ENCODE results near the gene SPSB3.
A peak's percentile ranks its signal among the peaks of the same experiment; 100 is the strongest.

Gene SPSB3

GRCh38 chr16:1788708-1789100, 6.3 kb upstream of the SPSB3 start:
- H3K4me3 Mint-ChIP-seq = no peak overlapping the region
- no peaks in the 10 kb centered on the region for H3K27me3 Mint-ChIP-seq (ENCODE audit: low read depth)
- no peak overlapping the region for H3K27ac Mint-ChIP-seq
- H3K9me3 Mint-ChIP-seq = no peaks in the 10 kb centered on the region
- H3K4me1 Mint-ChIP-seq (ENCODE audit: low read depth) = no peaks in the 10 kb centered on the region
- H3K36me3 Mint-ChIP-seq (ENCODE audit: low read depth) = peaks cover 7% of the 10 kb centered on the region
- DNase-seq (ENCODE audit: low spot score) = no peak

DNA sequence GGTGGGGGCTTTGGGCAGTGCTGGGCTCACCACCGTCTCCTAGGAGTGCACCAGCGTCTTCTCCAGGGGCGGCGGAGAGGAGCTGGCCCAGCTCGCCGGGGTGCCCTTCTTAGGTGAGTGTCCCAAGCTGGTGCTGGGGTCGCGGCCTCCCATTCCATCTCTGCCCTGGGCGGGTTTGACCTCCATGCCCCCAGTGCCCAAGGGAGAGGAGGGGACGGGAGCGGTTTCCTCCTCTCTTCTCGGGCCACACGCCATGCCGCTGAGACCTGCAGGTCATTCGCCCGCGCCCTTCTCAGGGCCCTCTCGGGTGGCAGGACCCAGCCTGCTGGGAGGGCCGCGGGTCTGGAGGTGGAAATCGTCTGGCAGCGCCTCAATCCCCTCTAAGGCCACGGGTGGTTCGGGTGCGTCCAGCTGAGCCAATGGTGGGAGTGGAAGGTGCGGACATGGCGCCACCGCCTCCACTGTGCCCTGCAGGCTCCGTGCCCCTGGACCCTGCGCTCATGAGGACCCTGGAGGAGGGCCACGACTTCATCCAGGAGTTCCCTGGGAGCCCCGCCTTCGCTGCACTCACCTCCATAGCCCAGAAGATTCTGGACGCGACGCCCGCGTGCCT, 5.8 kb upstream of the SPSB3 start:
- H3K4me1 Mint-ChIP-seq (ENCODE audit: low read depth) = no peaks in the 10 kb centered on the region

GRCh38 chr16:1787322-1788094, 5.1 kb upstream of the SPSB3 start:
- no peak overlapping the region for H3K4me3 Mint-ChIP-seq
- no peaks in the 10 kb centered on the region for H3K9me3 Mint-ChIP-seq
- H3K27ac Mint-ChIP-seq = no peak overlapping the region
- no peaks in the 10 kb centered on the region for H3K4me1 Mint-ChIP-seq (ENCODE audit: low read depth)
- DNase-seq (ENCODE audit: low spot score) = no peak
- peaks cover 10% of the 10 kb centered on the region for H3K36me3 Mint-ChIP-seq (ENCODE audit: low read depth)
- no peaks in the 10 kb centered on the region for H3K27me3 Mint-ChIP-seq (ENCODE audit: low read depth)

More for the DNA sequence above, 5.8 kb upstream of the SPSB3 start:
- Mint-ChIP-seq H3K36me3 (ENCODE audit: low read depth) (peaks cover 10% of the 10 kb centered on the region), H3K4me3 (no peak overlapping the region), H3K27me3 (ENCODE audit: low read depth) (no peaks in the 10 kb centered on the region), H3K9me3 (no peaks in the 10 kb centered on the region), H3K27ac (no peak overlapping the region)
- peak; percentile 3 for DNase-seq (ENCODE audit: low spot score)

- H3K4me1 Mint-ChIP-seq (ENCODE audit: low read depth) = no peaks in the 10 kb centered on the region
- H3K36me3 Mint-ChIP-seq (ENCODE audit: low read depth) = peaks cover 10% of the 10 kb centered on the region
- H3K9me3 Mint-ChIP-seq = no peaks in the 10 kb centered on the region
- H3K4me3 Mint-ChIP-seq = no peak overlapping the region
- no peaks in the 10 kb centered on the region for H3K27me3 Mint-ChIP-seq (ENCODE audit: low read depth)
- DNase-seq (ENCODE audit: low spot score) = no peak
- no peak overlapping the region for H3K27ac Mint-ChIP-seq
Observed at GRCh38 chr16:1787056-1787321, 4.6 kb upstream of the SPSB3 start.

- no peak overlapping the region for H3K27ac Mint-ChIP-seq
- peaks cover 10% of the 10 kb centered on the region for H3K36me3 Mint-ChIP-seq (ENCODE audit: low read depth)
- H3K9me3 Mint-ChIP-seq = no peaks in the 10 kb centered on the region
- H3K4me3 Mint-ChIP-seq = no peak overlapping the region
- peaks cover 2% of the 10 kb centered on the region for H3K4me1 Mint-ChIP-seq (ENCODE audit: low read depth)
- no peak for DNase-seq (ENCODE audit: low spot score)
- H3K27me3 Mint-ChIP-seq (ENCODE audit: low read depth) = no peaks in the 10 kb centered on the region
Observed at GRCh38 chr16:1786242-1787055, 4.1 kb upstream of the SPSB3 start.

DNA sequence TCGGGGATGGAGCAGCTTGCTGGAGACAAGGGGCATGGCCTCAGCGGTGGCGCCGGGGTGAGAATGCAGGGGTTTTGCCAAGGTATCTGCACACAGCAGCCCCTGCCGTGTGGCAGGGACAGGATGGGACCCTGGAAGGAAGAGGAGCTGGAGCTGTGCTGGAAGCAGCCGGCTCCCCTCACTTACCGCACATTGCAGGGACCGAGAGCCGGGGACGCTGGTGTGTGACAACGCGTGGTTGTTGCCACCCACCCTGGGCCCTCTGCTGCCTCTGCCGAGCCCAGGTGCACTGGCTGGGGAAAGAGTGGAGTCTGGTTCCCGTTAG, 3.4 kb upstream of the SPSB3 start:
- Mint-ChIP-seq H3K27me3 (ENCODE audit: low read depth) (no peaks in the 10 kb centered on the region), H3K4me1 (ENCODE audit: low read depth) (peaks cover 4% of the 10 kb centered on the region), H3K9me3 (no peaks in the 10 kb centered on the region), H3K4me3 (no peak overlapping the region), H3K36me3 (ENCODE audit: low read depth) (peaks cover 10% of the 10 kb centered on the region), H3K27ac (no peak overlapping the region)
- no peak for DNase-seq (ENCODE audit: low spot score)

DNA sequence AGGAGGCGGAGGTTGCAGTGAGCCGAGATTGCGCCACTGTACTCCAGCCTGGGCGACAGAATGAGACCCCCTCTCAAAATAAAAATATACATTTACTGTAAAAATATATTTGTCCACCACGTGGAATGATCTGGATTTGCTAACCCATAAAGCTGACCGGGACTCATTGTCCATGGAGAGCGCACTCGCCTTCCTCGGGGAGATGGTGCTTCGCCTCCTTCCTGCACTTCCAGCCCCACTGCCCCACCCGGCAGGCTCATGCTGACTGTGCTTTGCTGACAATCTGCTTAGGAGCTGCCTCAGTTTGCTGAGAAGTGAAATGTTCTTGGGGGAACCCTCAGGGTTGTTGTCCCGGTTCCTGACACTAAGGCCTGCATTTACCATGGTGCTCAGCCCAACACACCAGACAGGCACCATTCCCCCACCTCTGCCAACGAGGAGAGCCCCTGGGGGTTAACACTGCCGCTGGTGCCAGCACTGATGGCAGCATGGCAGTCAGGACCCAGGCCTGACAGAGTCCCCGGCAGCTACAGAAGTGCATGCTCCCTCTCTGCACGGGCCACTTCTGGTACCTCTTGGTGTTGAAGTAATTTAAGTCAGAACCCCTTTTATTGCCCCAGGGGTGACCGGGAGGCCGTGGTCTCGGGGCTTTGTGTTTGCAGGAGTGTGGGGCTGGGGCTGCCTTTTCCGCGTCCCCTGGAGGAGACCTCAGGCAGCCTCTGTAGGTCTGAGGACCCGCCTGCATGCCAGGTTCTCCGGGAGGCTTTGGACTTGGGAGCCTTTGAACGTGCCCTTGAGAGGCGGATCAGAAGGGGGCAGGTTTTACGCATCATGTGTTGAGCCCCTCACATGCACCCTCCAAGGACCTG, 2.8 kb upstream of the SPSB3 start:
- peak overlapping the region; percentile 55 for H3K27ac Mint-ChIP-seq

DNA sequence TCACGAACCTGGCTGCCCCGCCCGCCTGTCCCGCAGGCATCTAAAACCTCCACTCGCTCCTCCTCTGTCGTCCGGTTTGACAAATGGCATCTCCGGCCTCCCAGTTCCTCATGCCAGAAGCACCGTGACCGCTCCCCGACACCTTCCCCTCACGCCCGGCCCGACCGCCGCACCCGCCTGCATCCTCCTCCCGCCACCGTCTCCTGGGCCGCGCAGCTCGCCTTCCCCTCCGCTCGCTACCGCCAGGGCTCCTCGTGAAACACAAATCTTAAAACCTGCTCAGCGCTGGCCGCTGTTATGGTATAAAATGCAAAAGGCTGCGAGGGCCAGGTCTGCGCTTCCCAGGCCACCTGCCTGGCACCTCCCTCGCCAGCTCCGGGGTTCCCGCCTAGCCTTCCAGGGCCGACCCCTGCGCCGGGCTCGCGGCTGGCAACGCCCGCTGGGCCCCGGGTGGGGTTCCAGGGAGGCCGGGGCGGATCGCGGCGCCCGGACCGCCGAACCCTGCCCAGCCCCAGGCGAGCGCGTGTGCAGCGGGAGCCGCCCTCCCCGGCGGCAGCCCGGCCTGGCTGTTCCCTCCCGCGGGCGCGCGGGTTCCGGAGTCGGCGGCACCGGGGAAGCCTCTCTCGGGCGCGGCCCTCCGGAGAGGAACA, 488 bp downstream of the SPSB3 start:
- peak overlapping the region; percentile 85 for H3K4me3 Mint-ChIP-seq
- peaks cover 4% of the 10 kb centered on the region for H3K4me1 Mint-ChIP-seq (ENCODE audit: low read depth)
- H3K27me3 Mint-ChIP-seq (ENCODE audit: low read depth) = no peaks in the 10 kb centered on the region
- H3K36me3 Mint-ChIP-seq (ENCODE audit: low read depth) = peaks cover 7% of the 10 kb centered on the region
- peak overlapping the region; percentile 79 for H3K27ac Mint-ChIP-seq
- H3K9me3 Mint-ChIP-seq = no peaks in the 10 kb centered on the region
- DNase-seq (ENCODE audit: low spot score) = no peak

More for the DNA sequence above, 2.8 kb upstream of the SPSB3 start:
- no peaks in the 10 kb centered on the region for H3K27me3 Mint-ChIP-seq (ENCODE audit: low read depth)
- H3K9me3 Mint-ChIP-seq = no peaks in the 10 kb centered on the region
- peak overlapping the region; percentile 50 for H3K4me3 Mint-ChIP-seq
- peaks cover 9% of the 10 kb centered on the region for H3K36me3 Mint-ChIP-seq (ENCODE audit: low read depth)
- peaks cover 4% of the 10 kb centered on the region for H3K4me1 Mint-ChIP-seq (ENCODE audit: low read depth)
- no peak for DNase-seq (ENCODE audit: low spot score)

- H3K27me3 Mint-ChIP-seq (ENCODE audit: low read depth) = no peaks in the 10 kb centered on the region
- peak overlapping the region; percentile 79 for H3K27ac Mint-ChIP-seq
- H3K4me1 Mint-ChIP-seq (ENCODE audit: low read depth) = peaks cover 4% of the 10 kb centered on the region
- peaks cover 7% of the 10 kb centered on the region for H3K36me3 Mint-ChIP-seq (ENCODE audit: low read depth)
- DNase-seq (ENCODE audit: low spot score) = no peak
- peak overlapping the region; percentile 85 for H3K4me3 Mint-ChIP-seq
- no peaks in the 10 kb centered on the region for H3K9me3 Mint-ChIP-seq
Observed at GRCh38 chr16:1781254-1781653, 1.1 kb downstream of the SPSB3 start.

DNA sequence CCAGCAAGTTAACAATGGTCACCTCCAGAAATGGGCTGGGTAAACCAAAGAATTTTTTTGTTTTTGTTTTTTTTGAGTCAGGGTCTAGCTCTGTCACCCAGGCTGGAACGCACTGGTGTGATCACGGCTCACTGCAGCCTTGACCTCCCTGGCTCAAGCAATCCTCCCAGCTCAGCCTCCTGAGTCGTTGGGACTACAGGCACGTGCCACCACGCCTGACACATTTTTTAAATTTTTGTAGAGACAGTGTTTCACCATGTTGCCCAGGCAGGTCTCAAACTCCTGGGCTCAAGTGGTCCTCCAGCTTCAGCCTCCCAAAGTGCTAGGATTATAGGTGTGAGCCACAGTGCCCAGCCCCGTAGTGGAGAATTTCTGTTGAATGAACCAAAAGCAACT, 1.7 kb downstream of the SPSB3 start:
- Mint-ChIP-seq H3K27me3 (ENCODE audit: low read depth) (no peaks in the 10 kb centered on the region), H3K27ac (no peak overlapping the region), H3K4me1 (ENCODE audit: low read depth) (peaks cover 4% of the 10 kb centered on the region), H3K4me3 (peak overlapping the region; percentile 85), H3K36me3 (ENCODE audit: low read depth) (peaks cover 7% of the 10 kb centered on the region), H3K9me3 (no peaks in the 10 kb centered on the region)
- DNase-seq (ENCODE audit: low spot score) = no peak

DNA sequence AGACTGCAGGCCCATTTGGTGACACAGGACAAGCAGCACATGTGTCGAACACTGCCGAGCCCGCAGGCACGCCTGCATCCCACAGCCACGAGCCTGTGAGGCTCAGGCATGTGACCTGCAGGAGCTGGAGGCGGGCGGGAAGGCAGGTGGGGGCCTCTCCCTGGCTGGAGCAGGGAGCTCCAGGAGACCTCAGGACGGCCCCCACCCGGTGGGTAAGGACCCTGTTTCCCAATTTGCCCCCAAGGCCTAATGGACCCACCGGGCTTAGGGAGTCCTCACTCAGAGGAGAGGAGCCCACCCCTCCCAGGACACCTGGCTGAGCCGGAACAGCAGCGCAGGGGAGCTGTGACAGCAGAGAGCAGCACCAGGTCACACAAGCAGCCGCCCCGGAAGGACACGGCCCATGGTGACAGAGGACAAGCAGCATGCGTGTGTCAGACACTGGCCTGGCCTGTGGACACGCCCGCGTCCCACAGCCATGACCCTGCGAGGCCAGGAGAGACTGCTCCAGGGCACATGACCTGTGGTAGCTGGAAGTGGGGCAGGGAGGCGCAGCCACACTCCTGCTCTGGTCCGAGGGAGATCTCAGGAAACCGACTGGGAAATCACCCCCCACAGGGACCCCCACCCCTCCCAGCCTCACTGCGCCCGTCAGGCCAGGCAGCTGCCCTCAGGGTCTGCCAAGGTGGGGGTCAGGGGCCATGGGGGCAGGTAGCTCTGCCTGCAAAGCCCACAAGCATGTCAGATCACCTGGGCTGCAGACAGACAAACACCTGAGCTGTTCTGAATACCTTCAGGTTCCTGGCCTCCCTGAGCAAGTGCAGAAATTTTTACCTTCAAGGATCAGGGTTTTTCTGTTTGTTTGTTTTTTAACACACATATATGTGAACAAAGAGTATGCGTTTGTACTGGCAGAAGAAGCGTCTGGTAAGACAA, 2.4 kb downstream of the SPSB3 start:
- peak overlapping the region; percentile 85 for H3K4me3 Mint-ChIP-seq
- no peak overlapping the region for H3K27ac Mint-ChIP-seq
- peaks cover 4% of the 10 kb centered on the region for H3K4me1 Mint-ChIP-seq (ENCODE audit: low read depth)
- H3K27me3 Mint-ChIP-seq (ENCODE audit: low read depth) = no peaks in the 10 kb centered on the region
- DNase-seq (ENCODE audit: low spot score) = no peak
- peaks cover 5% of the 10 kb centered on the region for H3K36me3 Mint-ChIP-seq (ENCODE audit: low read depth)
- H3K9me3 Mint-ChIP-seq = no peaks in the 10 kb centered on the region

DNA sequence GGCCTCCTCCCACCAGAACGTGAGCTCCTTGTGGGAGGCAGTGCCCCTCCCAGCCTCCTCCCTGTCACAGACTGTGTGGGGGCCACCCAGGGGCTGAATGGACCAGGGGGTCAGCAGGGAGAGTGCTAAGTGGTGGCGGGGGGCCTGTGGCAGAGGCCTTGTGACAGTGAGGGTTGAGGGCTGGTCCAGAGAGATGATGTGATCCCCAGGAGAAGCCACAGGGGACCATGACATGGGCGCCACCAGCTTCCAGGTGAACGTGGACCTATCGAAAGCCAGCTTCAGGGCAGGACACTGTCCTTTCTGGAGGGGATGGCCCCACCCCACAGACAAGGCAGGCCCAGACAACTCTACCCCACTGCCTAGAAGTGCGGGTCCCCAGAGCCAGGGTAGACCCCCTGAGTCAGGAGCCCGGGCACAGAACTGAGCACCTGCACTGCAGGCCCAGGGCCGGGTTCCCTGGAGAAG, 3.1 kb downstream of the SPSB3 start:
- Mint-ChIP-seq H3K4me1 (ENCODE audit: low read depth) (peaks cover 4% of the 10 kb centered on the region), H3K36me3 (ENCODE audit: low read depth) (peaks cover 5% of the 10 kb centered on the region), H3K4me3 (no peak overlapping the region), H3K27me3 (ENCODE audit: low read depth) (no peaks in the 10 kb centered on the region), H3K27ac (no peak overlapping the region), H3K9me3 (no peaks in the 10 kb centered on the region)
- no peak for DNase-seq (ENCODE audit: low spot score)

Data from T-helper 2 cell treated with Interferon-gamma antibody and Interleukin-4, amounts not matched to agents 5 μg/mL and 100 μg/mL, for 36 hours (primary cell).